IMR-90 (cell line): ENCODE data around the gene HHIPL1. TPM values are rescaled to one million over a fixed set of nuclear protein-coding genes. Genes with fewer than 3 reads are reported as not detected.

Experiments
- ATAC-seq: fragments of 200-7000 bp; cut with Tn5 transposase; 2 replicates; pipeline ENCODE4 v1.9.1; 2020; ENCODE audit warnings: low read depth, mild to moderate bottlenecking, moderate library complexity
- BruUV-seq: library from RNA; stranded (reverse); fragments of 400-500 nt; replicated peaks from 2 replicates; lab custom pipeline; 2021; lab: Mats Ljungman, UMichigan
- CTCF ChIA-PET: fragments of 300-600 bp; formaldehyde crosslinking; extraction: SDS; loops from one replicate; lab custom pipeline; 2021; ENCODE audit warnings: antibody characterized with exemption; lab: Yijun Ruan, JAX
- POLR2A ChIA-PET: fragments of 300-600 bp; sonication (Branson Sonifier 250); formaldehyde crosslinking; loops from one replicate; lab custom pipeline; 2022; ENCODE audit warnings: antibody characterized with exemption; ENCODE audit not compliant: unreplicated experiment; lab: Charles Lee
- DNase-seq: peaks from one replicate; pipeline ENCODE4 v3.0.0; 2013
- H2AFZ ChIP-seq: replicated peaks from 2 replicates; pipeline ENCODE3; 2013; ENCODE audit warnings: low read length, mild to moderate bottlenecking; ENCODE audit not compliant: poor library complexity
- H2AK5ac ChIP-seq: 2 replicates; pipeline ENCODE4 v1.6.1; 2013; ENCODE audit warnings: low read depth, low read length, inconsistent platforms
- H2AK9ac ChIP-seq: replicated peaks from 2 replicates; pipeline ENCODE3; 2013; ENCODE audit warnings: mild to moderate bottlenecking, low read depth, low read length, moderate library complexity; ENCODE audit not compliant: poor library complexity
- H2BK120ac ChIP-seq: 2 replicates; pipeline ENCODE4 v1.6.1; 2013; ENCODE audit warnings: low read depth, low read length, inconsistent platforms
- H2BK15ac ChIP-seq: 3 replicates; pipeline ENCODE4 v1.6.1; 2013; ENCODE audit warnings: low read depth, low read length, inconsistent platforms
- H2BK20ac ChIP-seq: 2 replicates; pipeline ENCODE4 v1.6.1; 2013; ENCODE audit warnings: low read depth, mild to moderate bottlenecking, inconsistent platforms, low read length, moderate library complexity
- H2BK5ac ChIP-seq: 2 replicates; pipeline ENCODE4 v1.6.1; 2013; ENCODE audit warnings: mild to moderate bottlenecking, low read depth, low read length, inconsistent platforms; ENCODE audit not compliant: poor library complexity, severe bottlenecking
- H3K14ac ChIP-seq: replicated peaks from 2 replicates; pipeline ENCODE4 v1.6.1; 2013; ENCODE audit warnings: low read depth, low read length, inconsistent platforms
- H3K18ac ChIP-seq: 2 replicates; pipeline ENCODE4 v1.6.1; 2013; ENCODE audit warnings: low read depth, low read length, control low read depth
- H3K23ac ChIP-seq: 2 replicates; pipeline ENCODE4 v1.6.1; 2013; ENCODE audit warnings: low read depth, low read length, inconsistent platforms
- H3K27ac ChIP-seq: 2 replicates; pipeline ENCODE4 v1.5.1; 2013; ENCODE audit warnings: mild to moderate bottlenecking, control low read depth, low read length; ENCODE audit not compliant: insufficient read depth
- H3K27me3 ChIP-seq: 2 replicates; pipeline ENCODE4 v1.6.1; 2013; ENCODE audit warnings: low read length; ENCODE audit not compliant: control insufficient read depth, insufficient read depth
- H3K36me3 ChIP-seq: 2 replicates; pipeline ENCODE4 v1.6.1; 2013; ENCODE audit warnings: low read length, mixed read lengths; ENCODE audit not compliant: control insufficient read depth, insufficient read depth
- H3K4ac ChIP-seq: 2 replicates; pipeline ENCODE4 v1.6.1; 2013; ENCODE audit warnings: low read depth, low read length, inconsistent platforms
- H3K4me1 ChIP-seq: 2 replicates; pipeline ENCODE4 v1.6.1; 2013; ENCODE audit warnings: low read length, mixed read lengths; ENCODE audit not compliant: control insufficient read depth, insufficient read depth
- H3K4me2 ChIP-seq: 2 replicates; pipeline ENCODE4 v1.6.1; 2013; ENCODE audit warnings: low read depth, mild to moderate bottlenecking, control low read depth, low read length, moderate library complexity
- H3K4me3 ChIP-seq: 2 replicates; pipeline ENCODE4 v1.5.1; 2013; ENCODE audit warnings: low read depth, mild to moderate bottlenecking, control low read depth, low read length, moderate library complexity; ENCODE audit not compliant: insufficient read depth
- H3K56ac ChIP-seq: 2 replicates; pipeline ENCODE4 v1.6.1; 2013; ENCODE audit warnings: low read length, inconsistent platforms; ENCODE audit not compliant: insufficient read depth; ENCODE audit errors: extremely low read depth
- H3K79me1 ChIP-seq, 2 experiments: 2 replicates each; pipeline ENCODE4 v1.6.1; 2013; ENCODE audit warnings: low read length in 2 of 2, inconsistent platforms in 1 of 2, low read depth in 1 of 2
- H3K9ac ChIP-seq: 2 replicates; pipeline ENCODE4 v1.6.1; 2013; ENCODE audit warnings: low read depth, low read length, control low read depth
- H3K9me1 ChIP-seq: 2 replicates; pipeline ENCODE4 v1.6.1; 2013; ENCODE audit warnings: low read length, inconsistent platforms; ENCODE audit not compliant: insufficient read depth
- H3K9me3 ChIP-seq: 2 replicates; pipeline ENCODE4 v1.6.1; 2013; ENCODE audit warnings: low read length; ENCODE audit not compliant: control insufficient read depth, insufficient read depth
- H4K20me1 ChIP-seq: 2 replicates; pipeline ENCODE4 v1.6.1; 2013; ENCODE audit warnings: low read length, inconsistent platforms; ENCODE audit not compliant: insufficient read depth
- H4K5ac ChIP-seq: 2 replicates; pipeline ENCODE4 v1.6.1; 2013; ENCODE audit warnings: mild to moderate bottlenecking, low read depth, low read length, control low read depth
- H4K8ac ChIP-seq, 2 experiments: 2 replicates each; pipeline ENCODE4 v1.6.1; 2013; ENCODE audit warnings: low read depth in 2 of 2, low read length in 2 of 2, control low read depth in 1 of 2, inconsistent platforms in 1 of 2
- H4K91ac ChIP-seq: 2 replicates; pipeline ENCODE4 v1.6.1; 2013; ENCODE audit warnings: low read depth, low read length, inconsistent platforms; ENCODE audit not compliant: insufficient read depth
- BHLHE40 ChIP-seq: fragments of 150-350 bp; IDR thresholded peaks from 2 replicates; pipeline ENCODE4 v1.6.1; 2016; ENCODE audit warnings: mild to moderate bottlenecking, low read depth, low read length
- CEBPB ChIP-seq: IDR thresholded peaks from 2 replicates; pipeline ENCODE4 v1.6.1; 2012; ENCODE audit warnings: low read depth, low read length, improper control_type of control experiment
- CHD1 ChIP-seq: IDR thresholded peaks from 2 replicates; pipeline ENCODE4 v1.6.1; 2012; ENCODE audit warnings: low read depth, low read length, improper control_type of control experiment
- ELK1 ChIP-seq: fragments of 150-350 bp; IDR thresholded peaks from 2 replicates; pipeline ENCODE4 v1.6.1; 2016; ENCODE audit warnings: low read depth, mild to moderate bottlenecking, low read length, moderate library complexity, borderline replicate concordance
- MAFK ChIP-seq: IDR thresholded peaks from 2 replicates; pipeline ENCODE4 v1.6.1; 2012; ENCODE audit warnings: low read depth, low read length, improper control_type of control experiment
- MAZ ChIP-seq: IDR thresholded peaks from 2 replicates; pipeline ENCODE4 v1.6.1; 2012; ENCODE audit warnings: low read depth, mild to moderate bottlenecking, low read length, improper control_type of control experiment, moderate library complexity, borderline replicate concordance
- MXI1 ChIP-seq: IDR thresholded peaks from 2 replicates; pipeline ENCODE4 v1.6.1; 2012; ENCODE audit warnings: low read depth, mild to moderate bottlenecking, low read length, moderate library complexity, borderline replicate concordance
- NFE2L2 ChIP-seq: fragments of 150-350 bp; IDR thresholded peaks from 2 replicates; pipeline ENCODE4 v1.6.1; 2016; ENCODE audit warnings: low read depth, mild to moderate bottlenecking, low read length
- POLR2A ChIP-seq: IDR thresholded peaks from 2 replicates; pipeline ENCODE4 v1.6.1; 2012; ENCODE audit warnings: mild to moderate bottlenecking, low read depth, low read length
- RAD21 ChIP-seq: IDR thresholded peaks from 2 replicates; pipeline ENCODE4 v1.6.1; 2012; ENCODE audit warnings: low read length, improper control_type of control experiment
- RCOR1 ChIP-seq: IDR thresholded peaks from 2 replicates; pipeline ENCODE4 v1.6.1; 2012; ENCODE audit warnings: mild to moderate bottlenecking, low read length, improper control_type of control experiment; ENCODE audit not compliant: insufficient replicate concordance
- RFX5 ChIP-seq: IDR thresholded peaks from 2 replicates; pipeline ENCODE4 v1.8.0; 2012; ENCODE audit warnings: low read depth, mild to moderate bottlenecking, low read length, moderate library complexity
- SMC3 ChIP-seq: fragments of 150-350 bp; IDR thresholded peaks from 2 replicates; pipeline ENCODE4 v1.6.1; 2016; ENCODE audit warnings: low read depth, mild to moderate bottlenecking, antibody characterized with exemption, low read length, moderate library complexity
- USF2 ChIP-seq: fragments of 150-350 bp; IDR thresholded peaks from 2 replicates; pipeline ENCODE4 v1.6.1; 2017; ENCODE audit warnings: mild to moderate bottlenecking, antibody characterized with exemption, low read length, low read depth
- WGBS, 2 experiments: methylation state at CpG; one replicate each; pipeline versions ENCODE4 v1.1.5 to v1.1.7; 2013; ENCODE audit warnings: missing lambda C conversion rate in 2 of 2; ENCODE audit not compliant: insufficient read length in 1 of 2; ENCODE audit errors: extremely low coverage in 2 of 2; 5-methylcytosine and 5-hydroxymethylcytosine counted together
- dilution Hi-C: fragments of 300-500 bp; cut with HindIII; formaldehyde crosslinking; loops from one replicate; pipeline ENCODE4 v1.14.3; 2018; ENCODE audit warnings: low sequenced_read_pairs; ENCODE audit not compliant: unreplicated experiment
- in situ Hi-C: fragments of 300-500 bp; cut with MboI; formaldehyde crosslinking; loops from 3 replicates; pipeline ENCODE4 v1.14.3; 2019; ENCODE audit warnings: low sequenced_read_pairs, inconsistent platforms, mixed read lengths
- intact Hi-C: fragments of 100-400 bp; cut with micrococcal nuclease; formaldehyde crosslinking; loops from 2 replicates; pipeline ENCODE4 v1.10.0; 2022
- polyA plus RNA-seq, 3 experiments: library from polyadenylated mRNA; depleted of rRNA; stranded (reverse); fragments of >200 nt; gene quantifications; 2 replicates each; pipeline ENCODE4 v1.2.3, GENCODE V29; 2012; ENCODE audit warnings: low replicate concordance in 1 of 3
- total RNA-seq: library from RNA; depleted of rRNA; stranded (reverse); fragments of >200 nt; gene quantifications from 2 replicates; pipeline ENCODE4 v1.2.3, GENCODE V29; 2012
- TF ChIP-seq, protein P1 (sequence below): conservative IDR thresholded peaks from 2 replicates; pipeline ENCODE4 v1.5.1; 2012; ENCODE audit warnings: mild to moderate bottlenecking, low read depth, low read length, improper control_type of control experiment

The HHIPL1 gene
- total and polyA plus RNA-seq, 2 of the 4 experiments (the other 2 are of a cell fraction), result 0.65 to 0.72 TPM

DNA sequence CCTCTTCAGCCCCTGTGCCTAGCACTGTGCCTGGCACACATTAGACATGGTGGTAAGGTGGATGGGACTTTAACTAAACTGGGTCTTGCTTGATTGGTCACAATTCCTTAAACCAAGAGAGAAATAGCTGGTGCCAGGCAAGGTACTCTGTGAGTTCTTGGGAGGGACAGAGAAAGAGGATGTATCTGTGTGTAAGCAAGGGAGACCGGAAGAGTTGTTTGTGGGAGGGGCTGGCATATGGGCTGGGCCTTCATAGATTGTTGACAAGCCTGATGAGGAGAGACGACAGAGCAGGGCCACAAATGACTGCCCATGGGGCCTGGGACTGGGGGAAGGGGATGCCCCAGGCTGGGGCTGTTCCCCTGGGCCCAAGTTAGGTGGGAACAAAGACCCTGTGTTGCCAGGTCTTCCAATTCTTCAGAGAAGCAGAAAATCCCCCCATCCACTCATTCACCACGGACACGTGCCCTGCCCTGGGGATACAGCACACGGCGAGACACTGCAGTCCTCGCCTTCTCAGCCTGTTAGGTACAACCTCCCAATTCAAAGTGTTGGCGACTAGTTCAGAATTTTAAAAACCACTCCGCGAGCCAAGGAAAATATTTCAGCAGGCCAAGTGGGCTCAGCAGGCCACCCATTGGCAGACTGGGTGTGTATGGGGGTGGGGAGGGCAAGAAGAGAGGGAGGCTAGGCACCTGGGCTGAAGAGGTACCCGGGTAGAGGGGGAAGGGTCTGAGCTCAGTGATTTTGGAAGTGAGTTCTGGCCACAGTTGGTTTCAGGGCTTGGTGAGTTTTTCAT, 27.8 kb downstream of the HHIPL1 start:
- ATAC-seq, result no peak; the same call in 1 of the 2 replicates
- Histone ChIP-seq H3K4ac (no peak overlapping the region), H3K4me1 (no peaks in the 10 kb centered on the region; the same call in 1 of the 2 replicates), H3K9me3 (peaks cover 6% of the 10 kb centered on the region), H3K79me1 (no peaks in the 10 kb centered on the region), H3K23ac (no peak overlapping the region), H2AK9ac (no peak overlapping the region), H3K27me3 (peaks cover 12% of the 10 kb centered on the region; the same call in 1 of the 2 replicates), H2BK5ac (no peak overlapping the region), H2BK20ac (no peak overlapping the region), H4K91ac (no peak overlapping the region), H3K9ac (no peak overlapping the region), H4K20me1 (no peaks in the 10 kb centered on the region), H3K9me1 (no peaks in the 10 kb centered on the region), H3K18ac (no peak overlapping the region), H4K8ac (no peak overlapping the region), H4K5ac (no peak overlapping the region), H3K27ac (no peak overlapping the region), H2AK5ac (no peak overlapping the region), H3K4me3 (no peak overlapping the region), H3K14ac (no peak overlapping the region), H3K4me2 (no peak overlapping the region), H2AFZ (peak overlapping the region; percentile 23), H3K56ac (no peak overlapping the region), H2BK15ac (no peak overlapping the region), H2BK120ac (0 out of 2 replicates have a peak overlapping the region, but pooled peaks have one; percentile 8), H3K36me3 (no peaks in the 10 kb centered on the region)
- in situ Hi-C loops, result no loop called here
- no TSS peak for BruUV-seq
- POLR2A ChIA-PET, result no interaction called here
- CTCF ChIA-PET, result no interaction called here
- intact Hi-C loops, result no loop called here
- TF ChIP-seq MAZ (no peak), MXI1 (no peak), ELK1 (no peak), CEBPB (no peak), RFX5 (no peak), POLR2A (no peak), MAFK (no peak), RAD21 (no peak), BHLHE40 (no peak), RCOR1 (no peak), NFE2L2 (no peak), SMC3 (no peak), CHD1 (no peak), USF2 (no peak)
- TF ChIP-seq, protein P1, sequence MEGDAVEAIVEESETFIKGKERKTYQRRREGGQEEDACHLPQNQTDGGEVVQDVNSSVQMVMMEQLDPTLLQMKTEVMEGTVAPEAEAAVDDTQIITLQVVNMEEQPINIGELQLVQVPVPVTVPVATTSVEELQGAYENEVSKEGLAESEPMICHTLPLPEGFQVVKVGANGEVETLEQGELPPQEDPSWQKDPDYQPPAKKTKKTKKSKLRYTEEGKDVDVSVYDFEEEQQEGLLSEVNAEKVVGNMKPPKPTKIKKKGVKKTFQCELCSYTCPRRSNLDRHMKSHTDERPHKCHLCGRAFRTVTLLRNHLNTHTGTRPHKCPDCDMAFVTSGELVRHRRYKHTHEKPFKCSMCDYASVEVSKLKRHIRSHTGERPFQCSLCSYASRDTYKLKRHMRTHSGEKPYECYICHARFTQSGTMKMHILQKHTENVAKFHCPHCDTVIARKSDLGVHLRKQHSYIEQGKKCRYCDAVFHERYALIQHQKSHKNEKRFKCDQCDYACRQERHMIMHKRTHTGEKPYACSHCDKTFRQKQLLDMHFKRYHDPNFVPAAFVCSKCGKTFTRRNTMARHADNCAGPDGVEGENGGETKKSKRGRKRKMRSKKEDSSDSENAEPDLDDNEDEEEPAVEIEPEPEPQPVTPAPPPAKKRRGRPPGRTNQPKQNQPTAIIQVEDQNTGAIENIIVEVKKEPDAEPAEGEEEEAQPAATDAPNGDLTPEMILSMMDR, result no peak
- 93% methylated on average over 6 of the region's 11 CpGs; no CpG with 5 or more reads in 1 of the 2 experiments for WGBS, 2 experiments
- dilution Hi-C loops, result no loop called here
- DNase-seq, result no peak
